Measurements from ENCODE around the gene TENT5C. TPM values are rescaled to one million over a fixed set of nuclear protein-coding genes. Genes with fewer than 3 reads are reported as not detected.
"Not testable (repeated sequence)": the region's sequence is repeated elsewhere in the genome, so short reads cannot be mapped to it uniquely, and the experiment has no call there.

Gene TENT5C
- 10 to 100 TPM; 18.4 to 18.8 TPM for total RNA-seq

GRCh38 chr1:117605774-117606648 is at the start of gene TENT5C:
Gene TENT5C (plus strand): TSS chr1:117606048. CDS start chr1:117622869, 16,821 bp downstream.
- peak within 1 kb of the TSS; percentile 91 for H3K27ac Mint-ChIP-seq
- POLR2A ChIA-PET = interaction anchor here (0.6 to 3.8 kb wide), 14 partner anchors 19 to 148 kb away, joined by 3 to 116 read pairs (median 4); no protein-coding TSS in a partner anchor
- DNase-seq (peak; percentile 99), ATAC-seq (ENCODE audit: low read depth) (peak; percentile 87)
- peaks cover 34% of the 10 kb centered on the region for H3K4me1 Mint-ChIP-seq
- H3K9me3 Mint-ChIP-seq = no peaks in the 10 kb centered on the region
- H3K36me3 Mint-ChIP-seq = peaks cover 27% of the 10 kb centered on the region
- peak within 1 kb of the TSS; percentile 94 for H3K4me3 Mint-ChIP-seq
- peaks cover 22% of the 10 kb centered on the region for H3K27me3 Mint-ChIP-seq

GRCh38 chr1:117556341-117556740 is 49.5 kb upstream of the TENT5C start:
- H3K27ac Mint-ChIP-seq = no peak overlapping the region
- H3K4me1 Mint-ChIP-seq = no peaks in the 10 kb centered on the region
- peaks cover 2% of the 10 kb centered on the region for H3K36me3 Mint-ChIP-seq
- ATAC-seq (ENCODE audit: low read depth) (no peak), DNase-seq (no peak)
- H3K9me3 Mint-ChIP-seq = peaks cover 8% of the 10 kb centered on the region
- no peak overlapping the region for H3K4me3 Mint-ChIP-seq
- POLR2A ChIA-PET = no interaction called here
- peaks cover 22% of the 10 kb centered on the region for H3K27me3 Mint-ChIP-seq

GRCh38 chr1:117556976-117557375 is 48.9 kb upstream of the TENT5C start:
- DNase-seq (no peak), ATAC-seq (ENCODE audit: low read depth) (no peak)
- Mint-ChIP-seq H3K4me1 (no peaks in the 10 kb centered on the region), H3K9me3 (peaks cover 8% of the 10 kb centered on the region), H3K27me3 (peaks cover 22% of the 10 kb centered on the region), H3K4me3 (no peak overlapping the region), H3K36me3 (peaks cover 2% of the 10 kb centered on the region), H3K27ac (no peak overlapping the region)
- POLR2A ChIA-PET = no interaction called here

GRCh38 chr1:117558451-117558850 is 47.4 kb upstream of the TENT5C start:
- DNase-seq; H3K9me3 Mint-ChIP-seq; H3K4me3 Mint-ChIP-seq; ATAC-seq (ENCODE audit: low read depth); H3K36me3 Mint-ChIP-seq; POLR2A ChIA-PET; H3K27ac Mint-ChIP-seq; H3K4me1 Mint-ChIP-seq: not testable (repeated sequence)
- H3K27me3 Mint-ChIP-seq = peaks cover 17% of the 10 kb centered on the region

GRCh38 chr1:117559139-117559538 is 46.7 kb upstream of the TENT5C start:
- no peak overlapping the region for H3K27ac Mint-ChIP-seq
- H3K4me1 Mint-ChIP-seq = no peaks in the 10 kb centered on the region
- ATAC-seq (ENCODE audit: low read depth) (no peak), DNase-seq (no peak)
- peaks cover 8% of the 10 kb centered on the region for H3K9me3 Mint-ChIP-seq
- peaks cover 2% of the 10 kb centered on the region for H3K36me3 Mint-ChIP-seq
- POLR2A ChIA-PET = no interaction called here
- H3K27me3 Mint-ChIP-seq = peaks cover 17% of the 10 kb centered on the region
- H3K4me3 Mint-ChIP-seq = no peak overlapping the region

GRCh38 chr1:117559985-117560384 is 45.9 kb upstream of the TENT5C start:
- H3K4me3 Mint-ChIP-seq = no peak overlapping the region
- ATAC-seq (ENCODE audit: low read depth) (no peak), DNase-seq (no peak)
- no peak overlapping the region for H3K27ac Mint-ChIP-seq
- peaks cover 21% of the 10 kb centered on the region for H3K27me3 Mint-ChIP-seq
- no peaks in the 10 kb centered on the region for H3K36me3 Mint-ChIP-seq
- POLR2A ChIA-PET = no interaction called here
- peaks cover 8% of the 10 kb centered on the region for H3K9me3 Mint-ChIP-seq
- peaks cover 4% of the 10 kb centered on the region for H3K4me1 Mint-ChIP-seq

GRCh38 chr1:117561071-117561470 is 44.8 kb upstream of the TENT5C start:
- Mint-ChIP-seq H3K4me3 (no peak overlapping the region), H3K27ac (no peak overlapping the region), H3K9me3 (peaks cover 8% of the 10 kb centered on the region), H3K27me3 (peaks cover 17% of the 10 kb centered on the region), H3K4me1 (peaks cover 4% of the 10 kb centered on the region), H3K36me3 (no peaks in the 10 kb centered on the region)
- ATAC-seq (ENCODE audit: low read depth) (no peak), DNase-seq (no peak)
- POLR2A ChIA-PET = no interaction called here

- no peak overlapping the region for H3K27ac Mint-ChIP-seq
These were observed 44.3 kb upstream of the TENT5C start for GRCh38 chr1:117561551-117561950.

GRCh38 chr1:117562581-117563491 is 43.0 kb upstream of the TENT5C start:
- Mint-ChIP-seq H3K9me3 (peaks cover 8% of the 10 kb centered on the region), H3K4me3 (no peak overlapping the region), H3K4me1 (peaks cover 4% of the 10 kb centered on the region), H3K27me3 (peaks cover 5% of the 10 kb centered on the region), H3K36me3 (no peaks in the 10 kb centered on the region), H3K27ac (no peak overlapping the region)
- ATAC-seq (ENCODE audit: low read depth) = no peak
- POLR2A ChIA-PET = no interaction called here
- DNase-seq = no peak

More at GRCh38 chr1:117561551-117561950, 44.3 kb upstream of the TENT5C start:
- no peak overlapping the region for H3K4me3 Mint-ChIP-seq
- ATAC-seq (ENCODE audit: low read depth) (no peak), DNase-seq (no peak)
- H3K27me3 Mint-ChIP-seq = peaks cover 17% of the 10 kb centered on the region
- H3K9me3 Mint-ChIP-seq = peaks cover 8% of the 10 kb centered on the region
- H3K4me1 Mint-ChIP-seq = peaks cover 4% of the 10 kb centered on the region
- H3K36me3 Mint-ChIP-seq = no peaks in the 10 kb centered on the region
- POLR2A ChIA-PET = no interaction called here

GRCh38 chr1:117563492-117563875 is 42.4 kb upstream of the TENT5C start:
- DNase-seq (no peak), ATAC-seq (ENCODE audit: low read depth) (no peak)
- no peak overlapping the region for H3K4me3 Mint-ChIP-seq
- H3K36me3 Mint-ChIP-seq = no peaks in the 10 kb centered on the region
- peaks cover 4% of the 10 kb centered on the region for H3K4me1 Mint-ChIP-seq
- H3K27me3 Mint-ChIP-seq = peaks cover 3% of the 10 kb centered on the region
- no peak overlapping the region for H3K27ac Mint-ChIP-seq
- POLR2A ChIA-PET = no interaction called here
- peaks cover 8% of the 10 kb centered on the region for H3K9me3 Mint-ChIP-seq

GRCh38 chr1:117564227-117565075 is 41.4 kb upstream of the TENT5C start:
- Mint-ChIP-seq H3K27ac (peak overlapping the region; percentile 4), H3K4me3 (no peak overlapping the region), H3K36me3 (no peaks in the 10 kb centered on the region), H3K27me3 (peaks cover 3% of the 10 kb centered on the region), H3K4me1 (peaks cover 4% of the 10 kb centered on the region), H3K9me3 (peaks cover 6% of the 10 kb centered on the region)
- no peak for ATAC-seq (ENCODE audit: low read depth)
- POLR2A ChIA-PET = no interaction called here
- no peak for DNase-seq

- Mint-ChIP-seq H3K27ac (no peak overlapping the region), H3K4me1 (peaks cover 6% of the 10 kb centered on the region), H3K36me3 (no peaks in the 10 kb centered on the region), H3K4me3 (no peak overlapping the region), H3K9me3 (no peaks in the 10 kb centered on the region), H3K27me3 (peaks cover 8% of the 10 kb centered on the region)
- no peak for ATAC-seq (ENCODE audit: low read depth)
- POLR2A ChIA-PET = no interaction called here
- no peak for DNase-seq
These were observed 40.7 kb upstream of the TENT5C start for GRCh38 chr1:117565076-117565556.
